HepG2 (cell line): ENCODE measurements around the gene MTHFD1L. TPM values are rescaled to one million over a fixed set of nuclear protein-coding genes. Genes with fewer than 3 reads are reported as not detected.

ENCODE experiments used
- ATAC-seq: fragments of 200-7000 bp; cut with Tn5 transposase; 3 replicates; pipeline ENCODE4 v1.9.1; 2020; ENCODE audit warnings: mild to moderate bottlenecking, moderate library complexity
- BruUV-seq: library from RNA; stranded (reverse); fragments of 400-500 nt; replicated peaks from 2 replicates; lab custom pipeline; 2021; lab: Mats Ljungman, UMichigan
- CTCF ChIA-PET: fragments of 300-600 bp; formaldehyde crosslinking; extraction: SDS; loops from one replicate; lab custom pipeline; 2021; ENCODE audit warnings: low total read pairs, inconsistent platforms, low intra/inter-chr PET ratio; lab: Yijun Ruan, JAX
- POLR2A ChIA-PET: fragments of 350-600 bp; sonication (Branson Sonifier 250); formaldehyde crosslinking; loops from one replicate; lab custom pipeline; 2020; ENCODE audit warnings: antibody characterized with exemption, inconsistent platforms; lab: Yijun Ruan, JAX
- DNase-seq: peaks from one replicate; pipeline ENCODE4 v3.0.0-alpha.2; 2015; ENCODE audit warnings: low spot score
- FAIRE-seq: peaks from 3 replicates; lab custom pipeline; 2011; peaks lifted over from hg19 to GRCh38; lab: Jason Lieb, UNC
- H2AFZ ChIP-seq: one replicate; pipeline ENCODE4 v1.6.1; 2011; ENCODE audit warnings: low read length, inconsistent platforms
- H3K27ac ChIP-seq: fragments of 300-600 bp; 3 replicates; pipeline ENCODE4 v1.8.0; 2011; ENCODE audit warnings: mixed run types, mild to moderate bottlenecking, mixed read lengths, low read length, inconsistent platforms; ENCODE audit not compliant: insufficient read depth; ENCODE audit errors: extremely low read length
- H3K27me3 ChIP-seq, 2 experiments: fragments of 200-600 bp in 1 of 2; 2 replicates in 1 of 2; 3 replicates in 1 of 2; pipeline versions ENCODE4 v1.6.0 to v1.8.0; 2011; ENCODE audit warnings: low read length in 2 of 2, mild to moderate bottlenecking in 2 of 2, moderate library complexity in 2 of 2, inconsistent platforms in 1 of 2; ENCODE audit not compliant: insufficient read depth in 2 of 2, control insufficient read depth in 1 of 2
- H3K36me3 ChIP-seq, 2 experiments: fragments of 200-600 bp in 1 of 2; replicated peaks in 1 of 2; 2 replicates in 1 of 2; 3 replicates in 1 of 2; pipeline versions ENCODE4 v1.5.1 to v1.8.0; 2011; ENCODE audit warnings: low read length in 2 of 2, inconsistent platforms in 1 of 2; ENCODE audit not compliant: insufficient read depth in 2 of 2, control insufficient read depth in 1 of 2
- H3K4me1 ChIP-seq: 2 replicates; pipeline ENCODE4 v1.5.1; 2012; ENCODE audit warnings: low read length, inconsistent platforms; ENCODE audit not compliant: insufficient read depth
- H3K4me2 ChIP-seq: 2 replicates; pipeline ENCODE4 v1.6.0; 2011; ENCODE audit warnings: low read depth, low read length, inconsistent platforms
- H3K4me3 ChIP-seq, 3 experiments: fragments of 200-600 bp in 1 of 3; sonication (generic), shearing (Covaris generic) in 1 of 3; replicated peaks in 1 of 3; 2 replicates each; pipeline ENCODE4 v1.5.1; 2011 to 2016; ENCODE audit warnings: low read length in 3 of 3, inconsistent platforms in 2 of 3, low read depth in 2 of 3, mild to moderate bottlenecking in 2 of 3, control low read depth in 1 of 3, mixed read lengths in 1 of 3; ENCODE audit not compliant: insufficient read depth in 1 of 3
- H3K79me2 ChIP-seq: one replicate; pipeline ENCODE4 v1.6.1; 2011; ENCODE audit warnings: low read length, inconsistent platforms; ENCODE audit not compliant: insufficient read depth
- H3K9ac ChIP-seq: 2 replicates; pipeline ENCODE4 v1.6.0; 2011; ENCODE audit warnings: mild to moderate bottlenecking, low read depth, low read length, inconsistent platforms; ENCODE audit not compliant: insufficient read depth
- H3K9me3 ChIP-seq: 2 replicates; pipeline ENCODE4 v1.5.1; 2012; ENCODE audit warnings: mild to moderate bottlenecking, low read length
- H4K20me1 ChIP-seq: 2 replicates; pipeline ENCODE4 v1.6.0; 2011; ENCODE audit warnings: inconsistent platforms, mild to moderate bottlenecking, low read length, moderate library complexity; ENCODE audit not compliant: insufficient read depth
- BRCA1 ChIP-seq: sonication (generic); formaldehyde crosslinking; IDR thresholded peaks from 2 replicates; pipeline ENCODE4 v1.4.0; 2020; ENCODE audit warnings: missing genetic modification reagents
- CBX1 ChIP-seq: IDR thresholded peaks from one replicate; pipeline ENCODE4 v1.6.1; 2016; ENCODE audit warnings: antibody characterized with exemption, low read depth
- FOXA3 ChIP-seq: IDR thresholded peaks from 2 replicates; pipeline ENCODE4 v1.6.1; 2016; ENCODE audit warnings: missing genetic modification reagents, missing compliant biosample characterization
- FOXM1 ChIP-seq: sonication (generic); formaldehyde crosslinking; IDR thresholded peaks from 2 replicates; pipeline ENCODE4 v1.5.0; 2020; ENCODE audit warnings: missing genetic modification reagents
- HIVEP1 ChIP-seq: sonication (generic); formaldehyde crosslinking; IDR thresholded peaks from 2 replicates; pipeline ENCODE4 v1.4.0; 2020; ENCODE audit warnings: mild to moderate bottlenecking, missing genetic modification reagents
- MED8 ChIP-seq: sonication (generic); formaldehyde crosslinking; IDR thresholded peaks from 2 replicates; pipeline ENCODE4 v1.8.1; 2023; ENCODE audit warnings: mild to moderate bottlenecking, missing genetic modification reagents; ENCODE audit not compliant: insufficient replicate concordance
- MEIS1 ChIP-seq: sonication (generic); formaldehyde crosslinking; IDR thresholded peaks from 2 replicates; pipeline ENCODE4 v1.9.0; 2021; ENCODE audit warnings: mild to moderate bottlenecking, missing genetic modification reagents, moderate library complexity, borderline replicate concordance
- PPARG ChIP-seq: conservative IDR thresholded peaks from 2 replicates; pipeline ENCODE4 v1.6.1; 2016; ENCODE audit warnings: missing biosample characterization, missing genetic modification reagents
- SNAPC5 ChIP-seq: sonication (generic); formaldehyde crosslinking; IDR thresholded peaks from 2 replicates; pipeline ENCODE4 v1.8.1; 2023; ENCODE audit warnings: mild to moderate bottlenecking, missing genetic modification reagents, borderline replicate concordance
- THAP11 ChIP-seq: IDR thresholded peaks from 2 replicates; pipeline ENCODE4 v1.6.1; 2016; ENCODE audit warnings: missing biosample characterization, missing genetic modification reagents
- ZNF225 ChIP-seq: sonication (generic); formaldehyde crosslinking; IDR thresholded peaks from 2 replicates; pipeline ENCODE4 v1.4.0; 2020; ENCODE audit warnings: mild to moderate bottlenecking, missing genetic modification reagents
- ZNF446 ChIP-seq: sonication (generic); formaldehyde crosslinking; IDR thresholded peaks from 2 replicates; pipeline ENCODE4 v1.5.0; 2020; ENCODE audit warnings: mild to moderate bottlenecking, missing genetic modification reagents
- WGBS: methylation state at CpG from one replicate; pipeline ENCODE4 v1.1.6; 2017; ENCODE audit warnings: low lambda C conversion rate; 5-methylcytosine and 5-hydroxymethylcytosine counted together
- in situ Hi-C: cut with HindIII; loops from 2 replicates; pipeline ENCODE4 v1.10.0; 2017; ENCODE audit warnings: low pct_unique_long_range_greater_than_20kb; ENCODE audit not compliant: extremely low pct_ligation_motif_present
- intact Hi-C: fragments of 100-400 bp; cut with micrococcal nuclease; formaldehyde crosslinking; loops from one replicate; pipeline ENCODE4 v1.10.0; 2022; ENCODE audit not compliant: unreplicated experiment
- polyA plus RNA-seq, 8 experiments: library from polyadenylated mRNA; depleted of rRNA in 3 of 8; stranded (reverse) in 7 of 8; unstranded in 1 of 8; fragments of >200 nt; fragmentation: Illumina TruSeq in 4 of 8; extraction: Trizol in 4 of 8; gene quantifications; 2 replicates each; pipeline versions ENCODE4 v1.2.1 to v1.2.3, GENCODE V29; 2011 to 2016; ENCODE audit warnings: low read depth in 4 of 8, missing spikeins in 1 of 8, mixed read lengths in 1 of 8; ENCODE audit not compliant: insufficient read depth in 1 of 8
- total RNA-seq, 5 experiments: library from RNA; depleted of rRNA; stranded (reverse); fragments of >200 nt; fragmentation: Illumina TruSeq; extraction: Trizol; gene quantifications; 2 replicates each; pipeline ENCODE4 v1.2.3, GENCODE V29; 2016; ENCODE audit warnings: low read depth in 1 of 5
- TF ChIP-seq, protein P1 (sequence below), 2 experiments: sonication (generic) in 1 of 2; formaldehyde crosslinking in 1 of 2; IDR thresholded peaks; 2 replicates each; pipeline versions ENCODE4 v1.6.1 to v1.9.0; 2014 to 2022; ENCODE audit warnings: antibody characterized with exemption in 1 of 2, borderline replicate concordance in 1 of 2, inconsistent platforms in 1 of 2, low read depth in 1 of 2, missing genetic modification reagents in 1 of 2
- TF ChIP-seq, protein P2 (sequence below): sonication (generic); formaldehyde crosslinking; IDR thresholded peaks from 2 replicates; pipeline ENCODE4 v1.5.0; 2020; ENCODE audit warnings: missing genetic modification reagents
- TF ChIP-seq, protein P3 (sequence below): IDR thresholded peaks from 2 replicates; pipeline ENCODE4 v1.6.1; 2016

The MTHFD1L gene
- total and polyA plus RNA-seq, 2 of the 13 experiments (the other 11 are each of a cell fraction or from before 2014, with no cell fraction given): 24.0 to 39.6 TPM

GRCh38 chr6:150826788-150827187 lies 38.7 kb upstream of the MTHFD1L start:
- in situ Hi-C loops: no loop called here
- ChIA-PET POLR2A (no interaction called here), CTCF (no interaction called here)
- Histone ChIP-seq H3K27ac (no peak overlapping the region), H3K79me2 (no peaks in the 10 kb centered on the region), H3K9ac (no peak overlapping the region), H3K36me3 (no peaks in the 10 kb centered on the region), H3K9me3 (no peaks in the 10 kb centered on the region), H3K4me1 (no peaks in the 10 kb centered on the region), H3K27me3 (peaks cover under 1 to 1% of the 10 kb centered on the region in 2 experiments; a peak in 2 of 5 replicates), H4K20me1 (no peaks in the 10 kb centered on the region), H3K4me2 (no peak overlapping the region), H3K4me3 (no peak overlapping the region), H2AFZ (no peak overlapping the region)
- TF ChIP-seq, protein P1, sequence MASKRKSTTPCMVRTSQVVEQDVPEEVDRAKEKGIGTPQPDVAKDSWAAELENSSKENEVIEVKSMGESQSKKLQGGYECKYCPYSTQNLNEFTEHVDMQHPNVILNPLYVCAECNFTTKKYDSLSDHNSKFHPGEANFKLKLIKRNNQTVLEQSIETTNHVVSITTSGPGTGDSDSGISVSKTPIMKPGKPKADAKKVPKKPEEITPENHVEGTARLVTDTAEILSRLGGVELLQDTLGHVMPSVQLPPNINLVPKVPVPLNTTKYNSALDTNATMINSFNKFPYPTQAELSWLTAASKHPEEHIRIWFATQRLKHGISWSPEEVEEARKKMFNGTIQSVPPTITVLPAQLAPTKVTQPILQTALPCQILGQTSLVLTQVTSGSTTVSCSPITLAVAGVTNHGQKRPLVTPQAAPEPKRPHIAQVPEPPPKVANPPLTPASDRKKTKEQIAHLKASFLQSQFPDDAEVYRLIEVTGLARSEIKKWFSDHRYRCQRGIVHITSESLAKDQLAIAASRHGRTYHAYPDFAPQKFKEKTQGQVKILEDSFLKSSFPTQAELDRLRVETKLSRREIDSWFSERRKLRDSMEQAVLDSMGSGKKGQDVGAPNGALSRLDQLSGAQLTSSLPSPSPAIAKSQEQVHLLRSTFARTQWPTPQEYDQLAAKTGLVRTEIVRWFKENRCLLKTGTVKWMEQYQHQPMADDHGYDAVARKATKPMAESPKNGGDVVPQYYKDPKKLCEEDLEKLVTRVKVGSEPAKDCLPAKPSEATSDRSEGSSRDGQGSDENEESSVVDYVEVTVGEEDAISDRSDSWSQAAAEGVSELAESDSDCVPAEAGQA (IDR thresholded peaks at IDR 0.05; ENCODE audit: low read depth): no peak
- TF ChIP-seq, protein P1 (CRISPR knock-in tag; IDR thresholded peaks at IDR 0.05; ENCODE audit: borderline replicate concordance): no peak
- TF ChIP-seq SNAPC5 (CRISPR knock-in tag) (no peak), ZNF225 (CRISPR knock-in tag) (no peak), CBX1 (no peak), ZNF446 (CRISPR knock-in tag) (no peak), FOXM1 (CRISPR knock-in tag) (no peak), HIVEP1 (CRISPR knock-in tag) (no peak), MEIS1 (no peak), PPARG (no peak), BRCA1 (CRISPR knock-in tag) (no peak), FOXA3 (CRISPR knock-in tag) (no peak), THAP11 (no peak), MED8 (no peak)
- TF ChIP-seq, protein P2, sequence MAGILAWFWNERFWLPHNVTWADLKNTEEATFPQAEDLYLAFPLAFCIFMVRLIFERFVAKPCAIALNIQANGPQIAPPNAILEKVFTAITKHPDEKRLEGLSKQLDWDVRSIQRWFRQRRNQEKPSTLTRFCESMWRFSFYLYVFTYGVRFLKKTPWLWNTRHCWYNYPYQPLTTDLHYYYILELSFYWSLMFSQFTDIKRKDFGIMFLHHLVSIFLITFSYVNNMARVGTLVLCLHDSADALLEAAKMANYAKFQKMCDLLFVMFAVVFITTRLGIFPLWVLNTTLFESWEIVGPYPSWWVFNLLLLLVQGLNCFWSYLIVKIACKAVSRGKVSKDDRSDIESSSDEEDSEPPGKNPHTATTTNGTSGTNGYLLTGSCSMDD (CRISPR knock-in tag): no peak
- TF ChIP-seq, protein P3, sequence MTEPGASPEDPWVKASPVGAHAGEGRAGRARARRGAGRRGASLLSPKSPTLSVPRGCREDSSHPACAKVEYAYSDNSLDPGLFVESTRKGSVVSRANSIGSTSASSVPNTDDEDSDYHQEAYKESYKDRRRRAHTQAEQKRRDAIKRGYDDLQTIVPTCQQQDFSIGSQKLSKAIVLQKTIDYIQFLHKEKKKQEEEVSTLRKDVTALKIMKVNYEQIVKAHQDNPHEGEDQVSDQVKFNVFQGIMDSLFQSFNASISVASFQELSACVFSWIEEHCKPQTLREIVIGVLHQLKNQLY (CRISPR knock-in tag): no peak
- 74% methylated on average over 5 of the region's 5 CpGs for WGBS
- no peak for DNase-seq
- intact Hi-C loops: no loop called here
- no peak for ATAC-seq
- FAIRE-seq: no peak
- BruUV-seq: no TSS peak
